Head of caudate nucleus (tissue), 42 donors: Measurements from ENCODE around the gene ASTN2.
"Not testable (repeated sequence)": the region's sequence is repeated elsewhere in the genome, so short reads cannot be mapped to it uniquely, and the experiment has no call there.

Experiments
- DNase-seq, 42 donors: peaks; one replicate each; pipeline versions ENCODE4 v3.0.0 to v3.0.0-alpha.2; 2020 to 2021; ENCODE audit warnings: mixed read lengths in 7 of 42
- intact Hi-C: fragments of 100-400 bp; cut with DNase I; formaldehyde crosslinking; loops from one replicate; pipeline ENCODE4 v1.15.0; 2022

Gene ASTN2

GRCh38 chr9:117074342-117074662 is 340.6 kb downstream of the ASTN2 start:
- intact Hi-C loops = no loop called here
- DNase-seq = no peak

- intact Hi-C loops = no loop called here
- peak in 41 of 42 donors; percentile 35 to 87 (median 67) for DNase-seq
Measured at GRCh38 chr9:117073539-117074341, 341.1 kb downstream of the ASTN2 start.

- intact Hi-C loops = no loop called here
- DNase-seq = no peak
Measured at GRCh38 chr9:117073071-117073470, 341.8 kb downstream of the ASTN2 start.

- intact Hi-C loops = no loop called here
- DNase-seq = no peak
Measured at GRCh38 chr9:117072216-117072615, 342.6 kb downstream of the ASTN2 start.

- DNase-seq, intact Hi-C loops: not testable (repeated sequence)
Measured at GRCh38 chr9:117071673-117072207, 343.1 kb downstream of the ASTN2 start.

GRCh38 chr9:117063721-117064471 is 351.0 kb downstream of the ASTN2 start:
- intact Hi-C loops = no loop called here
- no peak for DNase-seq

- DNase-seq = no peak
- intact Hi-C loops = no loop called here
Measured at GRCh38 chr9:117060963-117061362, 353.9 kb downstream of the ASTN2 start.

GRCh38 chr9:117050007-117050406 is 364.9 kb downstream of the ASTN2 start:
- no peak for DNase-seq
- intact Hi-C loops = no loop called here

- intact Hi-C loops = no loop called here
- no peak for DNase-seq
Measured at GRCh38 chr9:117046666-117047327, 368.1 kb downstream of the ASTN2 start.

GRCh38 chr9:117044241-117044640 is 370.6 kb downstream of the ASTN2 start:
- DNase-seq = no peak
- intact Hi-C loops = no loop called here

GRCh38 chr9:117043159-117043558 is 371.7 kb downstream of the ASTN2 start:
- no peak for DNase-seq
- intact Hi-C loops = no loop called here

GRCh38 chr9:117035546-117035945 is 379.3 kb downstream of the ASTN2 start:
- no peak for DNase-seq
- intact Hi-C loops = no loop called here

GRCh38 chr9:117034866-117035265 is 380.0 kb downstream of the ASTN2 start:
- peak in 1 of 42 donors; percentile 46 for DNase-seq
- intact Hi-C loops = no loop called here

- intact Hi-C loops = no loop called here
Measured at GRCh38 chr9:117030254-117030768, 384.5 kb downstream of the ASTN2 start.

GRCh38 chr9:117029341-117029740 is 385.5 kb downstream of the ASTN2 start:
- DNase-seq = no peak
- intact Hi-C loops = no loop called here

More at GRCh38 chr9:117030254-117030768, 384.5 kb downstream of the ASTN2 start:
- DNase-seq = peak in 4 of 42 donors; percentile 7 to 39 (median 9)

- peak in 2 of 42 donors; percentile 3 to 4 for DNase-seq
- intact Hi-C loops = no loop called here
Measured at GRCh38 chr9:117028103-117028858, 386.6 kb downstream of the ASTN2 start.

GRCh38 chr9:117021906-117022305 is 393.0 kb downstream of the ASTN2 start:
- intact Hi-C loops = no loop called here
- DNase-seq = no peak

GRCh38 chr9:117018966-117019617 is 395.8 kb downstream of the ASTN2 start:
- intact Hi-C loops = no loop called here
- DNase-seq = no peak
